Measurements from ENCODE around the gene FBXO42.
"Not testable (repeated sequence)": the region's sequence is repeated elsewhere in the genome, so short reads cannot be mapped to it uniquely, and the experiment has no call there.

Gene FBXO42

DNA sequence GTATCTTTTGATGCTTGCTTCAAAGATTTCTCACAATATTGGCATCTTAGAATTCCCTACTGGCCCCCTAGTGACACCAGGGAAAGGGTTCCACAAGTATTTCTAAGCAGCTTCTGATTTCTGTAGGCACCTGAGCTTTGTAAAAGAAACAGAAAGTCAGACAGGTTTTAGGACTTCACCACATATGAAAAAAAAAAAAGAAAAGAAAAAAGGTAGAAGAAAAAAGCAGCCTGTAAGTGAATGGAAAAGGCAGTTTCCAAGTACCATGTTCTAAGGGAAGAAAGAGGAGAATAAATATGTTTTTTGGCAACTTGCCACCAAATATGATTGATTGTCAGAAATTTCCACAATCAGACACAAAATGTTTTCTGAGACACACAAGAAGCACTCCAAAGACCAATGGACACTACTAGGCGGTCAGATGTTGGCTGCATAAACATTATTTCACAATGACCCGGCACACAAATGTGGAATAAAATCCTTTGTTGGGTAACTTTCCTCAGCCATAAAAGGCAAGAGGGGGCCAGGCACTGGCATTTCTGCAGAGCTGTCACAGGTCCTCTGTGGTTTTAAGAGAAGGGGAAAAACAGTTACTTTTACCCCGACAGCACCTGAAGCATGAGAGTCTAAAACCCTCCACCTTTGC lies 102.6 kb downstream of the FBXO42 start:
- no peak overlapping the region for H3K4me3 ChIP-seq (ENCODE audit: low read depth, low read length)
- TF ChIP-seq, protein P1, sequence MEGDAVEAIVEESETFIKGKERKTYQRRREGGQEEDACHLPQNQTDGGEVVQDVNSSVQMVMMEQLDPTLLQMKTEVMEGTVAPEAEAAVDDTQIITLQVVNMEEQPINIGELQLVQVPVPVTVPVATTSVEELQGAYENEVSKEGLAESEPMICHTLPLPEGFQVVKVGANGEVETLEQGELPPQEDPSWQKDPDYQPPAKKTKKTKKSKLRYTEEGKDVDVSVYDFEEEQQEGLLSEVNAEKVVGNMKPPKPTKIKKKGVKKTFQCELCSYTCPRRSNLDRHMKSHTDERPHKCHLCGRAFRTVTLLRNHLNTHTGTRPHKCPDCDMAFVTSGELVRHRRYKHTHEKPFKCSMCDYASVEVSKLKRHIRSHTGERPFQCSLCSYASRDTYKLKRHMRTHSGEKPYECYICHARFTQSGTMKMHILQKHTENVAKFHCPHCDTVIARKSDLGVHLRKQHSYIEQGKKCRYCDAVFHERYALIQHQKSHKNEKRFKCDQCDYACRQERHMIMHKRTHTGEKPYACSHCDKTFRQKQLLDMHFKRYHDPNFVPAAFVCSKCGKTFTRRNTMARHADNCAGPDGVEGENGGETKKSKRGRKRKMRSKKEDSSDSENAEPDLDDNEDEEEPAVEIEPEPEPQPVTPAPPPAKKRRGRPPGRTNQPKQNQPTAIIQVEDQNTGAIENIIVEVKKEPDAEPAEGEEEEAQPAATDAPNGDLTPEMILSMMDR (IDR thresholded peaks at IDR 0.05; ENCODE audit: low read depth, low read length) = no peak

DNA sequence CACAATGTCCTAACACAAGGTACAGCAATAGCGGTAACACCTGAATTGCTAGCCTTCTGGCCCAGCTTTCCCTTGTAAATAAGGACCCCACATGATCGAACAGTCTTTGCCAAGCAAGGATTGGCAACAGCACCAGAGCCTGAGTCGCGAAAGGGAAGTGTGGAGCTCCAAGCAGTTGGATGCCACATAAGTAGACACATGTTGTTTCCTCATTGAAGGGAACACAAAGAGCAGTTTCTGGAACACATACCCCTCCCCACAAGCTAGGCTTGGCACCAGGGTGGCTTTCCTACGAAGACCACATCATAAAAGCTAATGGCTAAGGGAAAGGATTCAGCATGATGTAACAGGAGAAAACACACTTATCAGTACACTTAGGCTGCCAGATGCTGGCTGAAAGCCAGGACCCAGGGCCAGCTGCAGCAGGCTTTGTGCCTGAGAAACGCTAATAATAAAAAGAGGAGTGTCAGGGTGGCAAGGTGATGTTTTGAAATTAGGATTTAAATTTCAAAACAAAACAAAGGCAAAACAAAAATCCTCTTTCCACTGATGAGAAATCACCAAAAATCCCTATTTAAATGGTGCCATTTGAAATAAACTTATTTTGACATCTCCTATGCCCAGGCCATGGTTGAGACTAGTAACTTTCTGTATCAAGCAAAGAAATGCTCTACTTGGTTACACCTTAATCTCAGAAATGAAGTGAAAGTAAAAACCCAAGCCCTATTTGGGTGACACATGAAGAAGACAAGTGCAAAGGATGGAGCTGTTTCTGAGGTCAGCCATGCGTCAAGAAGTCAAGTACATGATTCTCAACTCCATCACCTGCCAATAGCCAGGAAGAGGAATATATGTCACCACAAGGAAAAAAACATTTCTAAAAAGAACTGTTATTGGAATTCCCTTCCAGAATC lies 103.4 kb downstream of the FBXO42 start:
- no peak overlapping the region for H3K4me3 ChIP-seq (ENCODE audit: low read depth, low read length)
- TF ChIP-seq, protein P1 (IDR thresholded peaks at IDR 0.05; ENCODE audit: low read depth, low read length) = no peak

DNA sequence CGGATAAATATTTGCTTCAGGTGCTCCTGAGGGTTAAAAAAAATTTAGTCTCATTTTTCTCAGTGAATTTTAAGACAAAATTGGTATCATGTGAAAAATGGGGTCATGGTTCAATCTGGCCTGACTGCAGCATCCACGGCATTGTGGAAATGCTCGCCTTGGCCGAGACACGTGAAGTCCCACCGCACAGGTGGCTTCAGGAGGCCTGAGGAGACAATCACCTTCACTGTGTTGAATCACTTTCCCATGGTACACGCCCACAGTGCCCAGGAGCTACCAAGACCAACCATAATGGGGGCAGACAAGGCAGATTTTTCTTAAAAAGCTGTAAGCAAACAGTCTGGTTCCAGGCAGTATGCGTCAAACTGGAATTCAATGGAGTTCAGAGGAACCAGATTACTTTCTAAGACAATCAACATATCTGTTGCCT lies 104.3 kb downstream of the FBXO42 start:
- H3K4me3 ChIP-seq (ENCODE audit: low read depth, low read length) = no peak overlapping the region
- TF ChIP-seq, protein P1 (IDR thresholded peaks at IDR 0.05; ENCODE audit: low read depth, low read length) = no peak

DNA sequence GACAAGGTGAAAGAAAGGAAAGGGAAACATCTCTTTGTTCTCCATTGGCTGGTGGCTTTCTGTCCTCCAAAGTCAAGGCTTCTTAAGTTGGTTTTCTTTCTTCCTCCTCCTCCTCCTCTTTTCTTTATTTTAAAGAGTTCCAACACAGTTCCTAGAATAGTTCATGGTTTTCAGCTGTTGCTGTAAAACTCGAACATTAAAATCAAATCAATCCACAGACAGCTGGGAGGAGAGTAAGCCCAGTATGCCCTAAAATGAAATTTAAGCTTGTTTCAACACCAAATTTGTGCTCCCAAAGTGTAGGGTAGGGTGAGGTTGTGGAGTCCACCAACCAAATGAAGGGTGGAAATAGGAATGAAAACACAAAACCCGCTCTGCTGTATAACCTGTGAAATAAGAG lies 104.8 kb downstream of the FBXO42 start:
- H3K4me3 ChIP-seq (ENCODE audit: low read depth, low read length) = no peak overlapping the region
- TF ChIP-seq, protein P1 (IDR thresholded peaks at IDR 0.05; ENCODE audit: low read depth, low read length) = no peak

DNA sequence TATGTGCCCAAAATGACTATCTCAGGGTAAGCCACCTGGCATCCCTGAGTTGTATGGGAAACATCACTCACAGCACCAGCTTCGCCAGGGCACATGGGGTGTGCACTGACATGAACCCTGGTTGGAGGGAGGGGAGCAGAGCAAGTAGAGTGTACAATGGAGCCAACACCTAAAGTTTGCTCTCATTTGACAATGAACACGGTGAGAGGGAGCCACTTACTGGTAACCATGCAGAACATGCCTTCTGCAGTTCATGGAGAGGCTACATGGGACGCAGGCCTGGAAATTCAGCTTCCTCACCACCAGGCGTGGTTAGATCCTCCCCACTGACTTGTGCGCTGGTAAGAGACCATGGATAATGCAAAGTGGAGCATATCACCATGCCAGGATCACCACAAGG lies 105.3 kb downstream of the FBXO42 start:
- no peak overlapping the region for H3K4me3 ChIP-seq (ENCODE audit: low read depth, low read length)
- TF ChIP-seq, protein P1 (IDR thresholded peaks at IDR 0.05; ENCODE audit: low read depth, low read length) = no peak

DNA sequence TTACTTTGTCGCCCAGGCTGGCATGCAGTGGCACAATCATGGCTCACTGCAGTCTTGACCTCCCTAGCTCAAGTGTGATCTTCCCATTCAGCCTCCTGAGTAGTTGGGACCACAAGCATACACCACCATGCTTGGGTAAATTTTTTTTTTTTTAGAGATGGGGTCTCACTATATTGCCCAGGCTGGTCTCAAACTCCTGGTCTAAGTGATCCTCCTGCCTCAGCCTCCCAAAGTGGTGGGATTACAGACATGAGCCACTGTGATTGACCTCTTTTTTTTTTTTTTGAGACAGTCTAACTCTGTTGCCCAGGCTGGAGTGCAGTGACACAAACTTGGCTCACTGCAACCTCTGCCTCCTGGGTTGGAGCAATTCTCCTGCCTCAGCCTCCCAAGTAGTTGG lies 106.0 kb downstream of the FBXO42 start:
- H3K4me3 ChIP-seq (ENCODE audit: low read depth, low read length) = not testable (repeated sequence)

DNA sequence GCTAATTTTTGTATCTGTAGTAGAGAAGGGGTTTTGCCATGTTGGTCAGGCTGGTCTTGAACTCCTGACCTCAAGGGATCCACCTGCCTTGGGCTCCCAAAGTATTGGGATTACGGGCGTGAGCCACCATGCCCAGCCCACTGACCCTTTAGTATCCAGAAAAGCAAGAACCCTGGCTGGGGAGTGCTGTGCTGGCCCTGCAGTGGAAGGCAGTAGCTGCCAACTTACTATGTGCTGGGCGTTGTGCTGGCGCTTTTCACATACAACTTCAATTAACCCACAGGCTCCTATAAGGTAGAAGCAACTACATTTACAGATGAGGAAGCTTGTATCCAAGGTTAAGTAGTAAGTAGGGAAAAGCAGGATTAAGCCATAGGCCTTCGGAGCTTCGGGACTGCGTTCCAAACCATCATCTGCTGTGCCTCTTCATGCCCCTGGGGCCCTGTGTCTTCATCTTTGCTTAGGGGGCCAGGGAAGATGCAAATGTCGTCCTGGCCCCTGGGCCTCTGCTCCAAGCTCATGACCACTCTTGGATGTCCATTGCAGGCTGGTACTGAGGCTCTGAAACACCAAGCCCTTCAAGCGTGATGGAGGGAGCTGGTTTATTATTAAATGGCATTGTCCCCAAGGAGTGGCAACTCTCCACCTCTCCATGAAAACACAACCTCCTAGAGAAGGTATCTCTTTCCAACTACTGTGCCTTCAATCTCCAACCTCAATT lies 106.6 kb downstream of the FBXO42 start:
- H3K4me3 ChIP-seq (ENCODE audit: low read depth, low read length) = no peak overlapping the region
- TF ChIP-seq, protein P1 (IDR thresholded peaks at IDR 0.05; ENCODE audit: low read depth, low read length) = no peak
